RWPE2 (cell line): Measurements from ENCODE around the gene INSL6.
A peak's percentile ranks its signal among the peaks of the same experiment; 100 is the strongest.

Experiments
- ATAC-seq: fragments of 200-7000 bp; cut with Tn5 transposase; 3 replicates; pipeline ENCODE4 v1.9.1; 2021; ENCODE audit warnings: low read depth
- DNase-seq: peaks from one replicate; pipeline ENCODE4 v3.0.0-alpha.2; 2020; ENCODE audit warnings: low spot score
- H3K27ac ChIP-seq: fragments of 450-650 bp; 2 replicates; pipeline ENCODE4 v1.5.1; 2017; ENCODE audit warnings: mild to moderate bottlenecking; ENCODE audit not compliant: poor library complexity, severe bottlenecking
- H3K27me3 ChIP-seq: fragments of 250-450 bp; sonication (Bioruptor Pico); 2 replicates; pipeline ENCODE4 v1.5.1; 2021; ENCODE audit warnings: mild to moderate bottlenecking, moderate library complexity; ENCODE audit not compliant: insufficient read depth, poor library complexity, severe bottlenecking
- H3K36me3 ChIP-seq: fragments of 250-450 bp; sonication (Bioruptor Pico); 2 replicates; pipeline ENCODE4 v1.5.1; 2020; ENCODE audit warnings: low read depth, mild to moderate bottlenecking, moderate library complexity
- H3K4me1 ChIP-seq: fragments of 250-450 bp; sonication (Bioruptor Pico); 2 replicates; pipeline ENCODE4 v1.5.1; 2021; ENCODE audit warnings: mild to moderate bottlenecking, moderate library complexity; ENCODE audit not compliant: insufficient read depth, poor library complexity, severe bottlenecking
- H3K4me3 ChIP-seq: fragments of 250-450 bp; sonication (Bioruptor Pico); 2 replicates; pipeline ENCODE4 v1.5.1; 2021; ENCODE audit warnings: mild to moderate bottlenecking, moderate library complexity; ENCODE audit not compliant: severe bottlenecking
- H3K9me3 ChIP-seq: fragments of 250-450 bp; sonication (Bioruptor Pico); 2 replicates; pipeline ENCODE4 v1.5.1; 2021; ENCODE audit warnings: mild to moderate bottlenecking, moderate library complexity; ENCODE audit not compliant: severe bottlenecking
- CTCF ChIP-seq: fragments of 450-650 bp; IDR thresholded peaks from one replicate; pipeline ENCODE4 v1.5.1; 2017; ENCODE audit warnings: mild to moderate bottlenecking, moderate library complexity; ENCODE audit not compliant: poor library complexity, severe bottlenecking

INSL6 gene

GRCh38 chr9:5185220-5185840, at the start of gene INSL6:
Gene INSL6 (minus strand): TSS chr9:5185639. CDS start chr9:5185602, 37 bp downstream.
- peak within 1 kb of the TSS; percentile 6 for H3K27ac ChIP-seq
- no peak for TF ChIP-seq CTCF

GRCh38 chr9:5231212-5231611, 45.8 kb upstream of the INSL6 start, which contains the start of gene INSL4:
Gene INSL4 (plus strand): TSS chr9:5231419. CDS start chr9:5231524, 105 bp downstream.
- no peak for DNase-seq
- Histone ChIP-seq H3K4me3 (no peak within 1 kb of the TSS), H3K27me3 (no peaks in the 10 kb centered on the region), H3K36me3 (no peaks in the 10 kb centered on the region), H3K9me3 (no peaks in the 10 kb centered on the region), H3K27ac (no peak within 1 kb of the TSS), H3K4me1 (no peaks in the 10 kb centered on the region)
- no peak for TF ChIP-seq CTCF
- peak; percentile 94 for ATAC-seq

More at GRCh38 chr9:5185220-5185840, at the start of gene INSL6:
- peak; percentile 74 for DNase-seq
- Histone ChIP-seq H3K4me3 (peak within 1 kb of the TSS; percentile 43), H3K27me3 (no peaks in the 10 kb centered on the region), H3K36me3 (peaks cover 10% of the 10 kb centered on the region; the same call in 1 of the 2 replicates), H3K4me1 (peaks cover 11% of the 10 kb centered on the region), H3K9me3 (no peaks in the 10 kb centered on the region)
- ATAC-seq: peak; percentile 77

- ATAC-seq: no peak
- H3K27me3 ChIP-seq: no peaks in the 10 kb centered on the region
Measured at GRCh38 chr9:5230554-5230953, 45.1 kb upstream of the INSL6 start.

GRCh38 chr9:5205071-5205470, 19.6 kb upstream of the INSL6 start:
- H3K4me1 ChIP-seq: no peaks in the 10 kb centered on the region
- H3K36me3 ChIP-seq: no peaks in the 10 kb centered on the region
- peak; percentile 54; the same call in 2 of the 3 replicates for ATAC-seq
- H3K9me3 ChIP-seq: no peaks in the 10 kb centered on the region
- no peak overlapping the region for H3K27ac ChIP-seq
- DNase-seq: no peak
- H3K27me3 ChIP-seq: peaks cover 4% of the 10 kb centered on the region
- no peak overlapping the region for H3K4me3 ChIP-seq
- no peak for TF ChIP-seq CTCF

More at GRCh38 chr9:5230554-5230953, 45.1 kb upstream of the INSL6 start:
- Histone ChIP-seq H3K9me3 (no peaks in the 10 kb centered on the region), H3K36me3 (no peaks in the 10 kb centered on the region), H3K4me1 (no peaks in the 10 kb centered on the region), H3K4me3 (no peak overlapping the region), H3K27ac (no peak overlapping the region)
- DNase-seq: no peak
- no peak for TF ChIP-seq CTCF

GRCh38 chr9:5195463-5195862, 10.0 kb upstream of the INSL6 start:
- H3K36me3 ChIP-seq: no peaks in the 10 kb centered on the region
- no peaks in the 10 kb centered on the region for H3K4me1 ChIP-seq
- H3K27me3 ChIP-seq: peaks cover 3% of the 10 kb centered on the region
- H3K27ac ChIP-seq: no peak overlapping the region
- H3K9me3 ChIP-seq: no peaks in the 10 kb centered on the region
- 0 out of 3 replicates have a peak, but pooled peaks have one; percentile 33 for ATAC-seq
- no peak overlapping the region for H3K4me3 ChIP-seq
- no peak for DNase-seq
- no peak for TF ChIP-seq CTCF
